ENCODE results near the gene CYB5R3. TPM values are rescaled to one million over a fixed set of nuclear protein-coding genes. Genes with fewer than 3 reads are reported as not detected.

Gene CYB5R3
- total RNA-seq, 1 experiment from 2014 or later: 172 TPM

- Histone ChIP-seq H3K27me3 (replicated peaks; ENCODE audit: insufficient read depth, low read depth, low read length, poor library complexity) (no peaks in the 10 kb centered on the region), H3K36me3 (ENCODE audit: insufficient read depth, low read length, poor library complexity, severe bottlenecking) (no peaks in the 10 kb centered on the region), H3K27ac (ENCODE audit: low read depth, low read length, poor library complexity, severe bottlenecking) (peak overlapping the region; percentile 65), H3K4me1 (ENCODE audit: insufficient read depth, low read length, poor library complexity, severe bottlenecking) (peaks cover 43% of the 10 kb centered on the region), H3K4me3 (ENCODE audit: low read depth, low read length, poor library complexity, severe bottlenecking) (no peak overlapping the region), H3K9me3 (ENCODE audit: low read depth, low read length, poor library complexity, severe bottlenecking) (no peaks in the 10 kb centered on the region)
- ChIA-PET CTCF (no interaction called here), POLR2A (ENCODE audit: low non-redundant PET) (no interaction called here)
- intact Hi-C loops (cut with micrococcal nuclease; ENCODE audit: unreplicated experiment): no loop called here
- TF ChIP-seq, protein P1, sequence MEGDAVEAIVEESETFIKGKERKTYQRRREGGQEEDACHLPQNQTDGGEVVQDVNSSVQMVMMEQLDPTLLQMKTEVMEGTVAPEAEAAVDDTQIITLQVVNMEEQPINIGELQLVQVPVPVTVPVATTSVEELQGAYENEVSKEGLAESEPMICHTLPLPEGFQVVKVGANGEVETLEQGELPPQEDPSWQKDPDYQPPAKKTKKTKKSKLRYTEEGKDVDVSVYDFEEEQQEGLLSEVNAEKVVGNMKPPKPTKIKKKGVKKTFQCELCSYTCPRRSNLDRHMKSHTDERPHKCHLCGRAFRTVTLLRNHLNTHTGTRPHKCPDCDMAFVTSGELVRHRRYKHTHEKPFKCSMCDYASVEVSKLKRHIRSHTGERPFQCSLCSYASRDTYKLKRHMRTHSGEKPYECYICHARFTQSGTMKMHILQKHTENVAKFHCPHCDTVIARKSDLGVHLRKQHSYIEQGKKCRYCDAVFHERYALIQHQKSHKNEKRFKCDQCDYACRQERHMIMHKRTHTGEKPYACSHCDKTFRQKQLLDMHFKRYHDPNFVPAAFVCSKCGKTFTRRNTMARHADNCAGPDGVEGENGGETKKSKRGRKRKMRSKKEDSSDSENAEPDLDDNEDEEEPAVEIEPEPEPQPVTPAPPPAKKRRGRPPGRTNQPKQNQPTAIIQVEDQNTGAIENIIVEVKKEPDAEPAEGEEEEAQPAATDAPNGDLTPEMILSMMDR (conservative IDR thresholded peaks at IDR 0.05; ENCODE audit: low read depth, low read length): no peak
- no peak for TF ChIP-seq EZH2 (IDR thresholded peaks at IDR 0.05; ENCODE audit: borderline replicate concordance, low read depth, low read length, poor library complexity, severe bottlenecking)
- peak; percentile 48 for DNase-seq (ENCODE audit: low spot score)
- no TSS peak for BruUV-seq (replicated peaks)
Observed at GRCh38 chr22:42644422-42645340, 4.5 kb downstream of the CYB5R3 start.

- no peak overlapping the region for H3K4me3 ChIP-seq (ENCODE audit: low read depth, low read length, poor library complexity, severe bottlenecking)
- ChIA-PET POLR2A (ENCODE audit: low non-redundant PET) (no interaction called here), CTCF (no interaction called here)
- H3K4me1 ChIP-seq (ENCODE audit: insufficient read depth, low read length, poor library complexity, severe bottlenecking): peaks cover 43% of the 10 kb centered on the region
- no TSS peak for BruUV-seq (replicated peaks)
- H3K27ac ChIP-seq (ENCODE audit: low read depth, low read length, poor library complexity, severe bottlenecking): peak overlapping the region; percentile 65
- TF ChIP-seq, protein P1 (conservative IDR thresholded peaks at IDR 0.05; ENCODE audit: low read depth, low read length): no peak
- TF ChIP-seq EZH2 (IDR thresholded peaks at IDR 0.05; ENCODE audit: borderline replicate concordance, low read depth, low read length, poor library complexity, severe bottlenecking): no peak
- H3K9me3 ChIP-seq (ENCODE audit: low read depth, low read length, poor library complexity, severe bottlenecking): no peaks in the 10 kb centered on the region
- intact Hi-C loops (cut with micrococcal nuclease; ENCODE audit: unreplicated experiment): no loop called here
- no peaks in the 10 kb centered on the region for H3K36me3 ChIP-seq (ENCODE audit: insufficient read depth, low read length, poor library complexity, severe bottlenecking)
- no peak for DNase-seq (ENCODE audit: low spot score)
- no peaks in the 10 kb centered on the region for H3K27me3 ChIP-seq (replicated peaks; ENCODE audit: insufficient read depth, low read depth, low read length, poor library complexity)
Observed at GRCh38 chr22:42643634-42644421, 5.4 kb downstream of the CYB5R3 start.

DNA sequence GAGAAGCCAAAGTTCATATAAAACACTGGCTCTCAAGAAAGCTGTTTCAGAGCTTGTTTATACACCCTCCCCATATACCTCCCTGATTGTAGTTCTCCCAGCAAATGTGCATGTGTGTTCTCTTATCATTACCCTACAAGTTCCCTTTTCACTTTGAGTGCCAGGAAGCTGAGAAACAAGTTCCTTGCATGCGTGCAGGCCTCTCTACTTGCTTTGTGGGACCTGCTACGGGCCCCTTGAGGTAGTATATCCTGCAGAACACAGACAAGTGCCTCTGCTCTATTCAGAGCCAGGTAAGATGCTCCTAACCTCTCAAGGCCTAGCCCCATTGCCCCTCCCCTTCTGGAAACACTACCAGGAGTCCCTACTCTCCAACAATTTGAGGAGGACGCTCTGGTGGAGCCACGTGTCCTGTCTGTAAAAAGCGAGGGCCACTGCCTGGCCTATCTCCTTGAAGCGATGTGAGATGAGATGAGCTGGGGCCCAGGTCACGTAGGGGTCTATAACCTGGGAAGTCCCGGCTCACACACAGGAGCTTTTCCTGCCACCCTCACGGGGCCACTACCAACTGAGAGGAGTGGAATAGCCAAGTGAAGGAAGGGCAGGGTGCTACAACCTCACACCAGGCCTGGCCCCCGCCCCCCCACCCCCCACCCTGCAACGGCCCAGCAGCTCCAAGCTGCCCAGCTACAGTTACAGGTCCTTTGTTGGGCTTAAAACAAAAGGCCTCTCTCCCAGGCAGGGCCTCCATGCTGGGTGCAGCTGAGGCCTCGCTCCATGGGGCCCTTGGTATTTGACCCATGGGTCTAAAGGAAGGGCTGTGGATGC lies 6.2 kb downstream of the CYB5R3 start:
- no peaks in the 10 kb centered on the region for H3K36me3 ChIP-seq (ENCODE audit: insufficient read depth, low read length, poor library complexity, severe bottlenecking)
- BruUV-seq (replicated peaks): no TSS peak
- POLR2A ChIA-PET (ENCODE audit: low non-redundant PET): no interaction called here
- TF ChIP-seq, protein P1 (conservative IDR thresholded peaks at IDR 0.05; ENCODE audit: low read depth, low read length): no peak
- TF ChIP-seq EZH2 (IDR thresholded peaks at IDR 0.05; ENCODE audit: borderline replicate concordance, low read depth, low read length, poor library complexity, severe bottlenecking): no peak
- no peak overlapping the region for H3K27ac ChIP-seq (ENCODE audit: low read depth, low read length, poor library complexity, severe bottlenecking)
- H3K9me3 ChIP-seq (ENCODE audit: low read depth, low read length, poor library complexity, severe bottlenecking): no peaks in the 10 kb centered on the region
- intact Hi-C loops (cut with micrococcal nuclease; ENCODE audit: unreplicated experiment): no loop called here
- H3K27me3 ChIP-seq (replicated peaks; ENCODE audit: insufficient read depth, low read depth, low read length, poor library complexity): no peaks in the 10 kb centered on the region
- CTCF ChIA-PET: no interaction called here
- H3K4me1 ChIP-seq (ENCODE audit: insufficient read depth, low read length, poor library complexity, severe bottlenecking): peaks cover 41% of the 10 kb centered on the region
- H3K4me3 ChIP-seq (ENCODE audit: low read depth, low read length, poor library complexity, severe bottlenecking): no peak overlapping the region
- DNase-seq (ENCODE audit: low spot score): no peak
